ENCODE measurements around the gene MVB12B. TPM values are rescaled to one million over a fixed set of nuclear protein-coding genes. Genes with fewer than 3 reads are reported as not detected.

Gene MVB12B
- total RNA-seq, 1 donor from 2014 or later: 7.7 TPM

GRCh38 chr9:126379661-126380360, 53.2 kb downstream of the MVB12B start:
- intact Hi-C loops (cut with micrococcal nuclease): no loop called here

GRCh38 chr9:126380447-126380846, 53.8 kb downstream of the MVB12B start:
- intact Hi-C loops (cut with micrococcal nuclease): no loop called here

GRCh38 chr9:126381195-126381594, 54.6 kb downstream of the MVB12B start:
- intact Hi-C loops (cut with micrococcal nuclease): no loop called here

GRCh38 chr9:126383406-126384046, 56.9 kb downstream of the MVB12B start:
- intact Hi-C loops (cut with micrococcal nuclease): no loop called here

- intact Hi-C loops (cut with micrococcal nuclease): no loop called here
Measured at GRCh38 chr9:126384926-126385325, 58.3 kb downstream of the MVB12B start.

GRCh38 chr9:126386088-126386487, 59.5 kb downstream of the MVB12B start:
- intact Hi-C loops (cut with micrococcal nuclease): loop anchor here (1.0 kb wide), 1 partner anchor 105 kb away; no protein-coding TSS in a partner anchor

GRCh38 chr9:126386776-126387175, 60.1 kb downstream of the MVB12B start:
- intact Hi-C loops (cut with micrococcal nuclease): loop anchor here (1.0 kb wide), 1 partner anchor 105 kb away; no protein-coding TSS in a partner anchor

GRCh38 chr9:126388964-126389708, 62.5 kb downstream of the MVB12B start:
- intact Hi-C loops (cut with micrococcal nuclease): no loop called here

- intact Hi-C loops (cut with micrococcal nuclease): loop anchor here (10.0 kb wide), 2 partner anchors 755 to 835 kb away; no protein-coding TSS in a partner anchor
Measured at GRCh38 chr9:126389992-126390391, 63.4 kb downstream of the MVB12B start.

GRCh38 chr9:126390923-126391322, 64.3 kb downstream of the MVB12B start:
- intact Hi-C loops (cut with micrococcal nuclease): loop anchor here (10.0 kb wide), 2 partner anchors 756 to 836 kb away; no protein-coding TSS in a partner anchor

- intact Hi-C loops (cut with micrococcal nuclease): loop anchor here (10.0 kb wide), 2 partner anchors 757 to 837 kb away; no protein-coding TSS in a partner anchor
Measured at GRCh38 chr9:126391713-126392661, 65.4 kb downstream of the MVB12B start.

GRCh38 chr9:126392662-126393371, 66.2 kb downstream of the MVB12B start:
- intact Hi-C loops (cut with micrococcal nuclease): loop anchor here (10.0 kb wide), 2 partner anchors 758 to 838 kb away; no protein-coding TSS in a partner anchor

- intact Hi-C loops (cut with micrococcal nuclease): loop anchor here (10.0 kb wide), 2 partner anchors 759 to 839 kb away; no protein-coding TSS in a partner anchor
Measured at GRCh38 chr9:126393876-126394275, 67.2 kb downstream of the MVB12B start.

- intact Hi-C loops (cut with micrococcal nuclease): loop anchor here (5.0 to 10.0 kb wide), 4 partner anchors 648 to 840 kb away; partner anchors contain the start of genes MAPKAP1 and PBX3
Measured at GRCh38 chr9:126394802-126395201, 68.2 kb downstream of the MVB12B start.

GRCh38 chr9:126395439-126396212, 69.0 kb downstream of the MVB12B start:
- intact Hi-C loops (cut with micrococcal nuclease): loop anchor here (2.0 to 10.0 kb wide), 6 partner anchors 69 to 841 kb away; partner anchors contain the start of genes MAPKAP1, MVB12B and PBX3

- intact Hi-C loops (cut with micrococcal nuclease): loop anchor here (1.0 to 10.0 kb wide), 10 partner anchors 14 to 989 kb away; partner anchors contain the start of genes MAPKAP1, MVB12B and PBX3
Measured at GRCh38 chr9:126397056-126397455, 70.4 kb downstream of the MVB12B start.

GRCh38 chr9:126398403-126399058, 71.9 kb downstream of the MVB12B start:
- intact Hi-C loops (cut with micrococcal nuclease): loop anchor here (1.0 to 10.0 kb wide), 7 partner anchors 93 to 844 kb away; partner anchors contain the start of genes MAPKAP1 and PBX3

GRCh38 chr9:126399251-126399650, 72.6 kb downstream of the MVB12B start:
- intact Hi-C loops (cut with micrococcal nuclease): loop anchor here (5.0 to 10.0 kb wide), 4 partner anchors 652 to 844 kb away; partner anchors contain the start of genes MAPKAP1 and PBX3
